Pancreas (tissue), 10 donors: ENCODE data around the gene LSM5. TPM values are rescaled to one million over a fixed set of nuclear protein-coding genes. Genes with fewer than 3 reads are reported as not detected.

Source experiments
- ATAC-seq, 4 donors: fragments of 200-7000 bp; cut with Tn5 transposase; one replicate each; pipeline versions ENCODE4 v1.8.0 to v1.9.1; 2020; ENCODE audit warnings: mild to moderate bottlenecking in 4 of 4, moderate library complexity in 4 of 4
- DNase-seq, 6 donors: peaks; one replicate each; pipeline ENCODE4 v3.0.0-alpha.2; 2020
- FAIRE-seq: peaks from 2 replicates; lab custom pipeline; 2012; peaks lifted over from hg19 to GRCh38; lab: Jason Lieb, UNC
- H3K27ac ChIP-seq, 4 donors: fragments of 200-600 bp; sonication (generic); 1 replicate in 3 of 4; 2 replicates in 1 of 4; pipeline versions ENCODE4 v1.5.0 to v1.8.0; 2020
- H3K27me3 ChIP-seq, 4 donors: fragments of 200-600 bp; one replicate each; pipeline ENCODE4 v1.8.0; 2021
- H3K36me3 ChIP-seq, 3 donors: fragments of 200-600 bp; sonication (generic) in 1 of 3; one replicate each; pipeline versions ENCODE4 v1.5.0 to v1.8.0; 2020 to 2021
- H3K4me1 ChIP-seq, 3 donors: fragments of 200-600 bp; one replicate each; pipeline ENCODE4 v1.8.0; 2021
- H3K4me3 ChIP-seq, 4 donors: fragments of 200-600 bp; sonication (generic) in 2 of 4; one replicate each; pipeline versions ENCODE4 v1.5.0 to v1.8.0; 2020 to 2021
- H3K9me3 ChIP-seq, 4 donors: fragments of 200-600 bp; one replicate each; pipeline ENCODE4 v1.8.0; 2021
- WGBS, 2 donors: extraction: QIAGEN DNeasy Blood & Tissue Kit; methylation state at CpG; one replicate each; pipeline ENCODE4 v1.1.7; 2013; 5-methylcytosine and 5-hydroxymethylcytosine counted together
- intact Hi-C, 3 donors: fragments of 100-400 bp; cut with DNase I; formaldehyde crosslinking; loops; one replicate each; pipeline versions ENCODE4 v1.11.1 to v1.14.2; 2022
- polyA plus RNA-seq, 2 donors: library from polyadenylated mRNA; stranded (reverse); fragments of 200-250 nt; gene quantifications; one replicate each; pipeline ENCODE4 v1.2.3, GENCODE V29; 2013
- total RNA-seq, 6 donors: library from RNA; stranded (reverse); fragmentation: NEBNext Ultra II Directional in 4 of 6; extraction: Animal tissue kit (Norgen Biotek cat#: 25700) in 4 of 6; gene quantifications; one replicate each; pipeline versions ENCODE4 v1.2.1 to v1.2.4, GENCODE V29; 2021 to 2023
- TF ChIP-seq, protein P1 (sequence below), 4 donors: fragments of 200-600 bp; sonication (generic) in 3 of 4; IDR thresholded peaks; one replicate each; pipeline versions ENCODE4 v1.5.0 to v1.8.0; 2021; ENCODE audit warnings: antibody characterized with exemption in 4 of 4
- donor health status: healthy with polysubstance abuse.
- donor health status: DM: no; HTN: no; CAD: no; lungs with moderate emphysema.
- donor health status: DM: no; HTN: no; CAD: no.
- donor health status: control.
- donor health status: control.
- donor health status: Bipolar disorder and iron deficiency.
- donor health status: DM: yes; HTN: yes; CAD: no.
- donor health status: DM: no; HTN: no; CAD: no.
- donor health status: DM: no; HTN: no; CAD: no.
- donor health status: DM: yes; HTN: yes; CAD: no.

Gene LSM5
- total and polyA plus RNA-seq, 8 donors, result 14.8 to 47.6 (median 21.8) TPM

DNA sequence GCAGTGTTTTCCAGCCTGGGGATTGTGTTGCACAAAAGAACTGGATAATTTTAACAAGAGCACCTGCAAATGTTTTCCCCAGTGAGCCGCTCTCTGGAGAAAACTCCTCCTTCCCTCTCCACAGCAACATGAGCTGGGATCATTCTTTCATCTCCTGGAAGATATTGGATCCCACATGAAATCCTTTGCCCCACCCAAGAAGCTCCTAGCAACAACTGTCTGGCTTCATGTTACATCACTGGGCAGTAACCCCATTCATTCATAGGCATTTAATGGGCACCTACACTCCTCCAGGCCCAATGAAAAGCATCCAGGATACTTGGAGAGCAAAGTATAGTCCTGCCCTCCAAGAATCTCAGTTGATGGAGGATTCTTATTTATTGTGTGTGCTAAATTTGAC, 27.2 kb downstream of the LSM5 start:
- no peak overlapping the region for H3K27ac ChIP-seq
- no peaks in the 10 kb centered on the region for H3K36me3 ChIP-seq
- DNase-seq (no peak), ATAC-seq (no peak), FAIRE-seq (no peak)
- H3K4me3 ChIP-seq, result no peak overlapping the region
- H3K27me3 ChIP-seq, result no peaks in the 10 kb centered on the region
- 88 to 94% methylated on average over 1 of the region's 1 CpG for WGBS, 2 donors
- intact Hi-C loops, result no loop called here
- no peaks in the 10 kb centered on the region for H3K9me3 ChIP-seq
- TF ChIP-seq, protein P1, sequence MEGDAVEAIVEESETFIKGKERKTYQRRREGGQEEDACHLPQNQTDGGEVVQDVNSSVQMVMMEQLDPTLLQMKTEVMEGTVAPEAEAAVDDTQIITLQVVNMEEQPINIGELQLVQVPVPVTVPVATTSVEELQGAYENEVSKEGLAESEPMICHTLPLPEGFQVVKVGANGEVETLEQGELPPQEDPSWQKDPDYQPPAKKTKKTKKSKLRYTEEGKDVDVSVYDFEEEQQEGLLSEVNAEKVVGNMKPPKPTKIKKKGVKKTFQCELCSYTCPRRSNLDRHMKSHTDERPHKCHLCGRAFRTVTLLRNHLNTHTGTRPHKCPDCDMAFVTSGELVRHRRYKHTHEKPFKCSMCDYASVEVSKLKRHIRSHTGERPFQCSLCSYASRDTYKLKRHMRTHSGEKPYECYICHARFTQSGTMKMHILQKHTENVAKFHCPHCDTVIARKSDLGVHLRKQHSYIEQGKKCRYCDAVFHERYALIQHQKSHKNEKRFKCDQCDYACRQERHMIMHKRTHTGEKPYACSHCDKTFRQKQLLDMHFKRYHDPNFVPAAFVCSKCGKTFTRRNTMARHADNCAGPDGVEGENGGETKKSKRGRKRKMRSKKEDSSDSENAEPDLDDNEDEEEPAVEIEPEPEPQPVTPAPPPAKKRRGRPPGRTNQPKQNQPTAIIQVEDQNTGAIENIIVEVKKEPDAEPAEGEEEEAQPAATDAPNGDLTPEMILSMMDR (IDR thresholded peaks at IDR 0.05), result no peak
- H3K4me1 ChIP-seq, result peaks cover 0 to 6% (median 3%) of the 10 kb centered on the region in 3 donors

DNA sequence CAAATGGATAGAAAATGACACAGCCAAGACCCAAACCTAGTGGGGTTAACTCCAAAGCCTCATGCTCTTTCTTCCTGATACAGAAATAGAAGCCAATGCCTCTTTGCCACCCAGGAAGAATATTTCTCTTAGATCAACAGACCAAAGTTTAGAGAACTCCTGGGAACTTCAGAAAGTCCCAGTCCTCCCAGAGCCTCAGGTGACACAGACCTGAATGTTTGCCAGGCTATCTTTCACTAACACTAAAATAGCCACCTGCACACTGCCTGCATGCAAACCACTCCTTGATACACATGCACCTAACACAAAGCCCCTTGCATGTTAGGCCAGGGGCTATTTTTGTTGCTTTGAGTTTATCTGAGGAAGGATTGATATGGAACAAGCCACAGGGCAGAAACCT, 27.7 kb downstream of the LSM5 start:
- Histone ChIP-seq H3K27me3 (no peaks in the 10 kb centered on the region), H3K9me3 (no peaks in the 10 kb centered on the region), H3K36me3 (no peaks in the 10 kb centered on the region), H3K4me1 (peaks cover 0 to 6% (median 3%) of the 10 kb centered on the region in 3 donors), H3K27ac (no peak overlapping the region), H3K4me3 (no peak overlapping the region)
- TF ChIP-seq, protein P1 (IDR thresholded peaks at IDR 0.05), result no peak
- ATAC-seq, result peak in 3 of 4 donors; percentile 48 to 83 (median 66)
- intact Hi-C loops, result no loop called here
- no peak for FAIRE-seq
- no peak for DNase-seq

DNA sequence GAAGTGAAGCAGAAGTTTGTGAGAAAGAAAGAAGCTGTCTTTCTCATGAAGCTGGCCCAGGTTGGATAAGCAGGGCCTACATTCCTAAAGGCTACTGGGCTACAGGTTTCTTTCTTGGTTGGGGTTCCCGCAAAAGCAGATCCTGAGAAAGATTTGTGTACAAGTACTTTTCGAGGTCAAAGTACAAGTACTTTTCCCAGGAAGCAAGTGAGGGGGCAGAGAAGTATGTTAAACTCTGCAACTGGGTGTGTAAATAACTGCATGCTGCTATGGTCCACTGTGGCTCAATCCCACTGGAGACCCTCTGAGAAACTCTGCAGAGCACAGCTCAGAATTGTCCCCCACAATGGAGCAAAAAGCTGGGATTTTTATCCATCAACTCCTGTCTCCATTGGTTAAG, 28.7 kb downstream of the LSM5 start:
- DNase-seq, result no peak
- peak in 2 of 4 donors; percentile 23 to 51 for ATAC-seq
- H3K36me3 ChIP-seq, result no peaks in the 10 kb centered on the region
- no peaks in the 10 kb centered on the region for H3K9me3 ChIP-seq
- H3K4me3 ChIP-seq, result no peak overlapping the region
- 36% methylated on average over 2 of the region's 2 CpGs for WGBS, 2 donors
- no peak for FAIRE-seq
- no peak overlapping the region for H3K27ac ChIP-seq
- TF ChIP-seq, protein P1 (IDR thresholded peaks at IDR 0.05), result no peak
- peaks cover 0 to 6% (median 3%) of the 10 kb centered on the region in 3 donors for H3K4me1 ChIP-seq
- intact Hi-C loops, result no loop called here
- H3K27me3 ChIP-seq, result no peaks in the 10 kb centered on the region

DNA sequence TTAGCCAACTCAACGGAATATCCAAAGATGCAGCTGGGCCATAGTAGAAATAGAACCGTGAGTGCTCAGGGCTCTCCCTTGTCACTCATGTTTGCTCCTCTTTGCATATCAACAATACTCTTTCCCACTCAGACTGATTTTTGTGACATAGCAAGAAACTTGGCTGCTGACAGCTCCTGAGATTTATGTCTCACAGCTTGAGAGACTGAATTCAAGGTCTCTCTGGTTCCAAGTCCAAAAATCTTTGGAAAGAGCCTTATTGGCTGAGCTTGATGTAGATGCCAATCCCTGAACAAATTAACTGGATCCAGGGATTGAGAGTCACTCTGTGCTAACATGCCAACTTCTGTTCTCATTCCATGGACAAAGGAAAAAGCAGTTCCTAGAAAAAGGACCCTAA, 30.4 kb downstream of the LSM5 start:
- Histone ChIP-seq H3K27me3 (no peaks in the 10 kb centered on the region), H3K36me3 (no peaks in the 10 kb centered on the region), H3K27ac (no peak overlapping the region), H3K4me3 (no peak overlapping the region), H3K9me3 (no peaks in the 10 kb centered on the region), H3K4me1 (peaks cover 0 to 6% (median 3%) of the 10 kb centered on the region in 3 donors)
- TF ChIP-seq, protein P1 (IDR thresholded peaks at IDR 0.05), result no peak
- no peak for DNase-seq
- no peak for FAIRE-seq
- 71 to 85% methylated on average over 2 of the region's 2 CpGs for WGBS, 2 donors
- intact Hi-C loops, result no loop called here
- ATAC-seq, result no peak

DNA sequence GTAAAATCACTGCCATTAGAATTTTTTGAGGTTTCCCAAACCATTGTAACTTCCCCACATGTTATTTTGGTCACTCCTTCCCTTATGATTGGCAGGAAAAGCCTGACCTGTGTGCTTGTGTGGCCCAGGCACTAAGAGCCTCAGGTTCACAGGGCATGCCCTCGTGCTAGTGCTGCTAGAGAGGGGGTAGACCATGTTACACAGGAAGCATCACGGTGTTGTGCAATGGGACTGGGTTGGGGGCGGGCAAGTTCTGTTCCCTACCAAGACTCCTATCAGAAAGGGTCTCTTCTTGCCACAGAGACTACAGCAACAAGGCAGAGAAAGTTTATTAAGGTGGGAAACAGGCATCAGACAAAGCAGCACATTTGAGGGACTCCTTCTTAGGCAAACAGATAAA, 32.2 kb downstream of the LSM5 start:
- ATAC-seq (no peak), DNase-seq (no peak), FAIRE-seq (no peak)
- intact Hi-C loops, result no loop called here
- Histone ChIP-seq H3K4me1 (peaks cover 0 to 6% (median 3%) of the 10 kb centered on the region in 3 donors), H3K4me3 (no peak overlapping the region), H3K36me3 (no peaks in the 10 kb centered on the region), H3K9me3 (no peaks in the 10 kb centered on the region), H3K27me3 (no peaks in the 10 kb centered on the region), H3K27ac (no peak overlapping the region)
- 68 to 71% methylated on average over 3 of the region's 3 CpGs for WGBS, 2 donors
- TF ChIP-seq, protein P1 (IDR thresholded peaks at IDR 0.05), result no peak
